Measurements from ENCODE around the gene GBP3.

DNA sequence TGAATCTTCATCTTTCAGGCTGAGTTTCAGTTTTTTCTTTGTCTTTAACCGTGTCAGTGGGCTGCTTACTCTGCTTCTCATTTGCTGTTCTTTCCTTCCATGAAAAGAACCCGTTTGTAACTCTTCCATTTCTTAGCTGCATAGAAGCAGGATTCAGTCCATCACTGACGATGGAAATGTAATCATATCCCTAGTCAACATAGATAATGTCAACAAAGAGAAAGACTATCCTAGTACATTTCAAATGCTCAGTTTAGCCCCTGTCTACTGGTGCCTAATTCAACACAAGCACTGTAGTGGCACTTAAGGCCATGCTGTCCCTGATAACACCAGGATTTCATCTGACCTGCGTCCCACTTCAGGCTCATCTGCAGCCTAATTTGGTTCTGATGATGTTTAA, 42.0 kb upstream of the GBP3 start:
- TF ChIP-seq POLR2A (IDR thresholded peaks at IDR 0.05; ENCODE audit: low read depth) (no peak), CTCF (IDR thresholded peaks at IDR 0.05) (no peak), EP300 (IDR thresholded peaks at IDR 0.05) (no peak)
